H1 (cell line): ENCODE results near the gene CAP2. TPM values are rescaled to one million over a fixed set of nuclear protein-coding genes. Genes with fewer than 3 reads are reported as not detected.

ENCODE experiments used
- BACH1 ChIP-seq: IDR thresholded peaks from 2 replicates; pipeline ENCODE4 v1.6.1; 2012; ENCODE audit warnings: low read length, improper control_type of control experiment
- CREB1 ChIP-seq: IDR thresholded peaks from 2 replicates; pipeline ENCODE4 v1.6.1; 2012; ENCODE audit warnings: inconsistent platforms
- EZH2 ChIP-seq: fragments of 200-600 bp; sonication (generic); IDR thresholded peaks from 2 replicates; pipeline ENCODE4 v1.7.1; 2012; ENCODE audit warnings: low read depth, mild to moderate bottlenecking, moderate library complexity, low read length, inconsistent platforms; ENCODE audit not compliant: severe bottlenecking
- JUND ChIP-seq: IDR thresholded peaks from 2 replicates; pipeline ENCODE4 v1.6.1; 2011; ENCODE audit warnings: mild to moderate bottlenecking, improper control_type of control experiment, low read length
- RXRA ChIP-seq: IDR thresholded peaks from 2 replicates; pipeline ENCODE4 v1.6.1; 2011; ENCODE audit warnings: low read depth, mild to moderate bottlenecking, low read length, moderate library complexity; ENCODE audit not compliant: insufficient read depth
- SIX5 ChIP-seq: IDR thresholded peaks from 2 replicates; pipeline ENCODE4 v1.6.1; 2011; ENCODE audit warnings: mild to moderate bottlenecking, low read depth, low read length
- TAF1 ChIP-seq: IDR thresholded peaks from 2 replicates; pipeline ENCODE4 v1.6.1; 2011; ENCODE audit warnings: mild to moderate bottlenecking, low read depth, low read length
- YY1 ChIP-seq: IDR thresholded peaks from 2 replicates; pipeline ENCODE4 v1.6.1; 2011; ENCODE audit warnings: low read depth, mild to moderate bottlenecking, low read length
- polyA plus RNA-seq, 7 experiments: library from polyadenylated mRNA; depleted of rRNA in 3 of 7; stranded (reverse) in 5 of 7; unstranded in 2 of 7; fragments of >200 nt in 5 of 7; fragments of 200-250 nt in 2 of 7; gene quantifications; 1 replicate in 5 of 7; 2 replicates in 1 of 7; 4 replicates in 1 of 7; pipeline versions ENCODE4 v1.2.1 to v1.2.3, GENCODE V29; 2011 to 2013; ENCODE audit warnings: missing spikeins in 2 of 7, mixed read lengths in 2 of 7
- total RNA-seq: library from RNA; stranded (reverse); fragmentation: NEBNext Ultra II Directional; extraction: Animal tissue kit (Norgen Biotek cat#: 25700); gene quantifications from 2 replicates; pipeline ENCODE4 v1.2.1, GENCODE V29; 2021
- TF ChIP-seq, protein P1 (sequence below), 3 experiments: IDR thresholded peaks; 1 replicate in 2 of 3; 2 replicates in 1 of 3; pipeline versions ENCODE4 v1.5.1 to v1.6.1; 2011; ENCODE audit warnings: low read length in 3 of 3, mild to moderate bottlenecking in 3 of 3, inconsistent platforms in 2 of 3, low read depth in 1 of 3, moderate library complexity in 1 of 3; ENCODE audit not compliant: insufficient read depth in 1 of 3; ENCODE audit errors: control extremely low read depth in 1 of 3
- TF ChIP-seq, protein P2 (sequence below): IDR thresholded peaks from 2 replicates; pipeline ENCODE4 v1.6.1; 2011; ENCODE audit warnings: low read length, improper control_type of control experiment
- TF ChIP-seq, protein P3 (sequence below): IDR thresholded peaks from 2 replicates; pipeline ENCODE4 v1.6.1; 2012; ENCODE audit warnings: inconsistent platforms

The CAP2 gene
- total and polyA plus RNA-seq, 2 of the 8 experiments (the other 6 are each of a cell fraction or from before 2014, with no cell fraction given) = 7.2 to 10.0 TPM

DNA sequence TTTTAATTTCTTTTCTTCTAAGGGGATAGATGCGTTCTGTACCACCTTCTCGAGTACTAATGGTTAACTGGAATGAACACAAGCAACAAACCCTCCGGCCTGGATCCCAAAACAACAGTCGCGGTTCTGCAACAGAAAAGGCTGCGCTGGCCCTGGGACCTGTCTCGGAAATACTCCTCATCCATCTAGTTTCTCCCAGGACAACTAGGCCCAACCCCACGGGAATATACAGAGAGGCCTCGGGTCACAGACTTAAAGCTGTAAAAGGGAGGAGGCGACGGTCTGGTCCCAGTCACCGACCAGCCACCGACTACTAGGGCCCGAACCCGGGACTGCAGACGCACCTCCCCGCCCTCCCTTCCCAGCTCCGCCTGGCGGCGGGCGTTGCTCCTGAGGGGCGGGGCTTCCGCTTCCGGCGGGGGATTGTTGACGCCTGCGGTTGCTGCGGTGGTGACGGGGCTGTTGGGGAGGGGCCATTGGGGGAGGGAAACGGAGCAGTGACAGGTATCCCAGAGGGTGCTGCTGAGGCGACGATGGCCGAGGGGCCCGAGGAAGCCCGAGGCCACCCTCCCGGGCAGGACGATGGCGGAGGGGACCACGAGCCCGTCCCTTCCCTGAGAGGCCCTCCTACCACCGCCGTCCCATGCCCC is 206.6 kb downstream of the CAP2 start, which contains the start of gene FAM8A1 (continued):
- TF ChIP-seq BACH1 (no peak), YY1 (no peak; the same call in 1 of the 2 replicates), JUND (0 out of 2 replicates have a peak, but pooled peaks have one; percentile 25), TAF1 (peak; percentile 34; the same call in 1 of the 2 replicates), EZH2 (no peak), SIX5 (no peak), RXRA (no peak), CREB1 (peak; percentile 89)
- TF ChIP-seq, protein P1, sequence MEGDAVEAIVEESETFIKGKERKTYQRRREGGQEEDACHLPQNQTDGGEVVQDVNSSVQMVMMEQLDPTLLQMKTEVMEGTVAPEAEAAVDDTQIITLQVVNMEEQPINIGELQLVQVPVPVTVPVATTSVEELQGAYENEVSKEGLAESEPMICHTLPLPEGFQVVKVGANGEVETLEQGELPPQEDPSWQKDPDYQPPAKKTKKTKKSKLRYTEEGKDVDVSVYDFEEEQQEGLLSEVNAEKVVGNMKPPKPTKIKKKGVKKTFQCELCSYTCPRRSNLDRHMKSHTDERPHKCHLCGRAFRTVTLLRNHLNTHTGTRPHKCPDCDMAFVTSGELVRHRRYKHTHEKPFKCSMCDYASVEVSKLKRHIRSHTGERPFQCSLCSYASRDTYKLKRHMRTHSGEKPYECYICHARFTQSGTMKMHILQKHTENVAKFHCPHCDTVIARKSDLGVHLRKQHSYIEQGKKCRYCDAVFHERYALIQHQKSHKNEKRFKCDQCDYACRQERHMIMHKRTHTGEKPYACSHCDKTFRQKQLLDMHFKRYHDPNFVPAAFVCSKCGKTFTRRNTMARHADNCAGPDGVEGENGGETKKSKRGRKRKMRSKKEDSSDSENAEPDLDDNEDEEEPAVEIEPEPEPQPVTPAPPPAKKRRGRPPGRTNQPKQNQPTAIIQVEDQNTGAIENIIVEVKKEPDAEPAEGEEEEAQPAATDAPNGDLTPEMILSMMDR (IDR thresholded peaks at IDR 0.05; ENCODE audit: control extremely low read depth in 1 of 3, insufficient read depth in 1 of 3, low read depth in 1 of 3, low read length in 3 of 3) = peak; percentile 28 to 57 (median 51)
- TF ChIP-seq, protein P2, sequence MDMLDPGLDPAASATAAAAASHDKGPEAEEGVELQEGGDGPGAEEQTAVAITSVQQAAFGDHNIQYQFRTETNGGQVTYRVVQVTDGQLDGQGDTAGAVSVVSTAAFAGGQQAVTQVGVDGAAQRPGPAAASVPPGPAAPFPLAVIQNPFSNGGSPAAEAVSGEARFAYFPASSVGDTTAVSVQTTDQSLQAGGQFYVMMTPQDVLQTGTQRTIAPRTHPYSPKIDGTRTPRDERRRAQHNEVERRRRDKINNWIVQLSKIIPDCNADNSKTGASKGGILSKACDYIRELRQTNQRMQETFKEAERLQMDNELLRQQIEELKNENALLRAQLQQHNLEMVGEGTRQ = no peak
- TF ChIP-seq, protein P3, sequence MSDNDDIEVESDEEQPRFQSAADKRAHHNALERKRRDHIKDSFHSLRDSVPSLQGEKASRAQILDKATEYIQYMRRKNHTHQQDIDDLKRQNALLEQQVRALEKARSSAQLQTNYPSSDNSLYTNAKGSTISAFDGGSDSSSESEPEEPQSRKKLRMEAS = peak; percentile 58
